AG04450 (cell line): ENCODE results near the gene CEP83. TPM values are rescaled to one million over a fixed set of nuclear protein-coding genes. Genes with fewer than 3 reads are reported as not detected.

Experiments
- CTCF ChIA-PET: fragments of 300-600, 350-600 bp; formaldehyde crosslinking; extraction: SDS; loops from one replicate; lab custom pipeline; 2022; ENCODE audit warnings: antibody characterized with exemption, inconsistent platforms; lab: Charles Lee
- POLR2A ChIA-PET: fragments of 350-600 bp; formaldehyde crosslinking; extraction: SDS; loops from one replicate; lab custom pipeline; 2021; ENCODE audit warnings: antibody characterized with exemption, inconsistent platforms; lab: Yijun Ruan, JAX
- DNase-seq: peaks from one replicate; pipeline ENCODE4 v3.0.0-alpha.2; 2011; ENCODE audit warnings: low read depth, low spot score
- H3K27ac ChIP-seq: one replicate; pipeline ENCODE4 v1.5.1; 2012; ENCODE audit warnings: low read depth, low read length, control low read depth
- H3K27me3 ChIP-seq: one replicate; pipeline ENCODE4 v1.6.0; 2012; ENCODE audit warnings: low read length; ENCODE audit not compliant: control insufficient read depth, insufficient read depth
- H3K4me3 ChIP-seq: 2 replicates; pipeline ENCODE4 v1.5.1; 2011; ENCODE audit warnings: mild to moderate bottlenecking, low read depth, low read length, control low read depth
- H3K9me3 ChIP-seq: 2 replicates; pipeline ENCODE4 v1.5.1; 2012; ENCODE audit warnings: low read length; ENCODE audit not compliant: control insufficient read depth, insufficient read depth
- CTCF ChIP-seq: IDR thresholded peaks from 2 replicates; pipeline ENCODE4 v1.5.1; 2011; ENCODE audit warnings: low read depth, low read length, control low read depth, inconsistent platforms
- polyA plus RNA-seq: library from polyadenylated mRNA; depleted of rRNA; stranded (reverse); fragments of >200 nt; gene quantifications from 2 replicates; pipeline ENCODE4 v1.2.3, GENCODE V29; 2011

The CEP83 gene
- polyA plus RNA-seq, 1 experiment: 10.0 TPM

- TF ChIP-seq CTCF: no peak
- H3K9me3 ChIP-seq: no peaks in the 10 kb centered on the region
- DNase-seq: no peak
- H3K27ac ChIP-seq: no peak overlapping the region
- ChIA-PET CTCF (no interaction called here), POLR2A (no interaction called here)
- H3K4me3 ChIP-seq: no peak overlapping the region
- H3K27me3 ChIP-seq: no peaks in the 10 kb centered on the region
Measured at GRCh38 chr12:94340573-94340972, 119.1 kb downstream of the CEP83 start.

GRCh38 chr12:94338006-94338794 lies 121.5 kb downstream of the CEP83 start:
- no peak overlapping the region for H3K27ac ChIP-seq
- H3K4me3 ChIP-seq: no peak overlapping the region
- DNase-seq: no peak
- ChIA-PET CTCF (interaction anchor here (0.6 kb wide), 1 partner anchor 164 kb away, joined by 4 read pairs; no protein-coding TSS in a partner anchor), POLR2A (no interaction called here)
- H3K27me3 ChIP-seq: no peaks in the 10 kb centered on the region
- TF ChIP-seq CTCF: no peak
- no peaks in the 10 kb centered on the region for H3K9me3 ChIP-seq

GRCh38 chr12:94336211-94336925 lies 123.3 kb downstream of the CEP83 start:
- CTCF ChIA-PET: no interaction called here
- no peak for TF ChIP-seq CTCF
- H3K9me3 ChIP-seq: no peaks in the 10 kb centered on the region
- no peaks in the 10 kb centered on the region for H3K27me3 ChIP-seq
- H3K27ac ChIP-seq: no peak overlapping the region
- no peak for DNase-seq
- POLR2A ChIA-PET: interaction anchor here (0.7 kb wide), 1 partner anchor 91 kb away, joined by 3 read pairs; no protein-coding TSS in a partner anchor
- H3K4me3 ChIP-seq: no peak overlapping the region

GRCh38 chr12:94333396-94333795 lies 126.3 kb downstream of the CEP83 start:
- CTCF ChIA-PET: interaction anchor here (0.6 kb wide), 1 partner anchor 99 kb away, joined by 3 read pairs; no protein-coding TSS in a partner anchor
- Histone ChIP-seq H3K4me3 (no peak overlapping the region), H3K9me3 (no peaks in the 10 kb centered on the region), H3K27me3 (no peaks in the 10 kb centered on the region), H3K27ac (no peak overlapping the region)
- POLR2A ChIA-PET: no interaction called here
- no peak for TF ChIP-seq CTCF
- no peak for DNase-seq

- peak; percentile 4; the same call in 1 of the 2 replicates for TF ChIP-seq CTCF
- no peak overlapping the region for H3K4me3 ChIP-seq
- H3K27ac ChIP-seq: no peak overlapping the region
- H3K27me3 ChIP-seq: no peaks in the 10 kb centered on the region
- ChIA-PET CTCF (interaction anchor here (1.5 to 1.6 kb wide), 2 partner anchors 105 to 195 kb away, joined by 4 to 6 read pairs; no protein-coding TSS in a partner anchor), POLR2A (no interaction called here)
- H3K9me3 ChIP-seq: no peaks in the 10 kb centered on the region
- no peak for DNase-seq
Measured at GRCh38 chr12:94329366-94329765, 130.3 kb downstream of the CEP83 start.
